ENCODE results near the gene P2RX5. TPM values are rescaled to one million over a fixed set of nuclear protein-coding genes. Genes with fewer than 3 reads are reported as not detected.

The P2RX5 gene
- total RNA-seq, 1 donor from 2014 or later = 1.3 TPM

DNA sequence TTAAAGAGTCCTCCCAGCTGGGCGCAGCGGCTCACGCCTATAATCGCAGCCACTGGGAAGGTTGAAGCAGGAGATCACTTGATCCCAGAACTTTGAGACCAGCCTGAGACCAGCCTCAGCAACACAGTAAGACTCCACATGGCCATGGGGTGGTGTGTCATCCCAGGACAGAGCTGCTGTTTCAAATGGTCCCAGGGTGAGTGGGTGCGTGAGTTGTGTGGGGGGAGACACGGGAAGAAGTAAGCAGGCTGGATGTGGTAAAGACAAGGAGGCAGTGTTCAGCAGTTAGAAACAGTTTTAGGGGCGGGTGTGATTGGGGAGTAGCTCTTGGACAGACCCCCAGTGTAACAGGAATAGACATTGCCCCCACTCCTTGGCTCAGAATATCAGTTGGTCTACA, 63.7 kb downstream of the P2RX5 start:
- Mint-ChIP-seq H3K27me3 (no peaks in the 10 kb centered on the region), H3K27ac (no peak overlapping the region), H3K4me1 (ENCODE audit: unreplicated experiment) (peaks cover 12% of the 10 kb centered on the region), H3K36me3 (peaks cover 10% of the 10 kb centered on the region), H3K4me3 (no peak overlapping the region), H3K9me3 (no peaks in the 10 kb centered on the region)
- no peak for DNase-seq (ENCODE audit: extremely low spot score, unreplicated experiment)
- TF ChIP-seq, protein P1, sequence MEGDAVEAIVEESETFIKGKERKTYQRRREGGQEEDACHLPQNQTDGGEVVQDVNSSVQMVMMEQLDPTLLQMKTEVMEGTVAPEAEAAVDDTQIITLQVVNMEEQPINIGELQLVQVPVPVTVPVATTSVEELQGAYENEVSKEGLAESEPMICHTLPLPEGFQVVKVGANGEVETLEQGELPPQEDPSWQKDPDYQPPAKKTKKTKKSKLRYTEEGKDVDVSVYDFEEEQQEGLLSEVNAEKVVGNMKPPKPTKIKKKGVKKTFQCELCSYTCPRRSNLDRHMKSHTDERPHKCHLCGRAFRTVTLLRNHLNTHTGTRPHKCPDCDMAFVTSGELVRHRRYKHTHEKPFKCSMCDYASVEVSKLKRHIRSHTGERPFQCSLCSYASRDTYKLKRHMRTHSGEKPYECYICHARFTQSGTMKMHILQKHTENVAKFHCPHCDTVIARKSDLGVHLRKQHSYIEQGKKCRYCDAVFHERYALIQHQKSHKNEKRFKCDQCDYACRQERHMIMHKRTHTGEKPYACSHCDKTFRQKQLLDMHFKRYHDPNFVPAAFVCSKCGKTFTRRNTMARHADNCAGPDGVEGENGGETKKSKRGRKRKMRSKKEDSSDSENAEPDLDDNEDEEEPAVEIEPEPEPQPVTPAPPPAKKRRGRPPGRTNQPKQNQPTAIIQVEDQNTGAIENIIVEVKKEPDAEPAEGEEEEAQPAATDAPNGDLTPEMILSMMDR (conservative IDR thresholded peaks at IDR 0.05) = no peak

DNA sequence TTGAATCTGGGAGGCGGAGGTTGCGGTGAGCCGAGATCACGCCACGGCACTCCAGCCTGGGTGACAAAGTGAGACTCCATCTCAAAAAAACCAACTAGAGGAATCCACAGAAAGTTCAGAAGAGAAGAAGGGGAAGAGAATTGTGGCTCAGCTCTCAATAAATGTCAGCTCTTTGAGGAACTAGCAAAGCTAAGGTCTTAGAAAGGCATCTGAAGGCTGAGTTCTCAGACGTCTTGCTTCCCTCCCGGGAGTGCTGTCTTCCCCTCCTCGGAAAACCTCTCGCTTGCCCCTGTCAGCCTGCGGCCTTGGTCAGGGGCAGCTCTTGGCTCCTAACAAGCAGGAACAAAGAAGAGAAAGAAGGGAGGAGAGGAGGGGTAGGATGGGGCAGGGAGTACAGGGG, 65.2 kb downstream of the P2RX5 start:
- TF ChIP-seq, protein P1 (conservative IDR thresholded peaks at IDR 0.05) = no peak
- no peak for DNase-seq (ENCODE audit: extremely low spot score, unreplicated experiment)
- Mint-ChIP-seq H3K4me1 (ENCODE audit: unreplicated experiment) (peaks cover 9% of the 10 kb centered on the region), H3K27me3 (no peaks in the 10 kb centered on the region), H3K27ac (no peak overlapping the region), H3K36me3 (peaks cover 15% of the 10 kb centered on the region), H3K4me3 (no peak overlapping the region), H3K9me3 (no peaks in the 10 kb centered on the region)

DNA sequence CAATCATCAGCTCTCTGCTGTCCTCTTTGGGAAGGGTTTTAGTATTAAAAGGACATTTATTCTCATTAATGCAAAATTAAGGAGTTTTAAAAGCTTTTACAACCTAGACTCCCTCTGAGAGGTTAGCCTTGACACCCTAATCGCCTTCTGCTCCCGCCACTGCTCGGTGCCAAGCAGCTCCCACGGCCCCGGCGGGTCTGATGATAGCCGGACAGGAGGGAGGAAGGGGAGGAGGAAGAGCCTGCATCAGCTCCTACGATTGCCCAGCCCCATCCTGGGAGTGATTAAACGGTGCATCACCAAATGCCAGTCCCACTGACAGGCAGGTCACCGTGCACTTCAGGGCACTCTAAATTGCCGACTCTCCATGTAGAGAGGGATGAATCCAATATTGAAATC, 68.2 kb downstream of the P2RX5 start:
- no peak overlapping the region for H3K27ac Mint-ChIP-seq
- no peaks in the 10 kb centered on the region for H3K27me3 Mint-ChIP-seq
- DNase-seq (ENCODE audit: extremely low spot score, unreplicated experiment) = no peak
- peaks cover 24% of the 10 kb centered on the region for H3K36me3 Mint-ChIP-seq
- H3K9me3 Mint-ChIP-seq = no peaks in the 10 kb centered on the region
- H3K4me3 Mint-ChIP-seq = no peak overlapping the region
- TF ChIP-seq, protein P1 (conservative IDR thresholded peaks at IDR 0.05) = no peak
- no peaks in the 10 kb centered on the region for H3K4me1 Mint-ChIP-seq (ENCODE audit: unreplicated experiment)

DNA sequence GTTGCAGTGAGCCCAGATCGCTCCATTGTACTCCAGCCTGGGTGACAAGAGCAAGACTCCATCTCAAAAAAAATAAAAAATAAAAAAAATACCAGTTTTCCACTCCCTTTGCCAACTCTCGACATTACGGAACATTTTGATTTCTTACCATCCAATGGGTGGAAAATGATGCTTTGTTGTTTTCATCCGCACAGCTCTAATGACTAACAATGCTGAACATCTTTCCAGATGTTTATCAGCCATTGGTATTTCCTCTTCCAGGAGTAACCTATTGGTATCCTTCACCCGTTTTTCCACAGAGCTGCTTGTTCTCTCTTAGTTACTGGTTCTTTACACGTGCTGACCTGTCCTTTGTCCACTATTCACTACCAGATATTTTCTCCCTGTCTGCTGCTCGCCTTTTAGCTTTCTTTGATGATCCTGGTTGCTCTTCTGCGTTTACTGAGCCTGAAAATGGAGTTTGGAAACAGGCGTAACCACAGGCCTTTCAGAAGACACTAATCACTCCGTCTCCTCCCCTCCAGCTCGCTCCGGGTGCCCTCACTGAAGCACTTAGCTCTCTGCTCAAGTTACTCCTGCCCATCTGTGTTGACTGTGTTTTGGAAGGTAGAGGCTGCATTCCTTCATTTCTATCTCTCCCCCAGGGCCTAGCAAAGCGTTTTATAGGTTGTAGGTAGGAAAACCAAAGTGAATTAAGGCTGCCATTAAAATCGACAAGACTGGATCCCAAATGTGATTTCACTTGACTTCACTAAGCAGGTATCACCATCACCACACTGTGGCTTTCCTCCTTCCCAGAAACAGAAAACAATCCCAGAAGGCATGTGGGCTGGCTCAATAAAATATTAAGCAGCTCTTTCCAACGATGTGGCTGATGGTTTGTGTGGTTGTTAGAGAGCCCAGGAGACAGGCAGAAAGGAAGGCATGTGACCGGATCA, 68.9 kb downstream of the P2RX5 start:
- Mint-ChIP-seq H3K9me3 (no peaks in the 10 kb centered on the region), H3K27ac (no peak overlapping the region), H3K4me3 (no peak overlapping the region), H3K27me3 (no peaks in the 10 kb centered on the region), H3K4me1 (ENCODE audit: unreplicated experiment) (no peaks in the 10 kb centered on the region), H3K36me3 (peaks cover 24% of the 10 kb centered on the region)
- TF ChIP-seq, protein P1 (conservative IDR thresholded peaks at IDR 0.05) = no peak
- DNase-seq (ENCODE audit: extremely low spot score, unreplicated experiment) = no peak

Other genes with a start within 250 kb of the P2RX5 start
- not detected in 2 replicates for gene SPATA22, start 224.3 kb downstream of the P2RX5 start, total RNA-seq (ENCODE audit: low replicate concordance)
- 0.33 and 0.51 TPM in 2 replicates for gene ASPA, start 220.2 kb downstream of the P2RX5 start, total RNA-seq (ENCODE audit: low replicate concordance)
- 2.3 and 3.4 TPM in 2 replicates for gene TRPV3, start 138.3 kb downstream of the P2RX5 start, total RNA-seq (ENCODE audit: low replicate concordance)
- gene TRPV1, start 86.7 kb downstream of the P2RX5 start, total RNA-seq (ENCODE audit: low replicate concordance) = 7.7 and 9.6 TPM in 2 replicates
- gene SHPK, start 59.9 kb downstream of the P2RX5 start, total RNA-seq (ENCODE audit: low replicate concordance) = 18.6 and 22.1 TPM in 2 replicates
- gene CTNS, start 59.4 kb downstream of the P2RX5 start, total RNA-seq (ENCODE audit: low replicate concordance) = 17.4 and 17.5 TPM in 2 replicates
- gene TAX1BP3, start 27.6 kb downstream of the P2RX5 start, total RNA-seq (ENCODE audit: low replicate concordance) = 91.2 and 138 TPM in 2 replicates
- gene EMC6, start 27.3 kb downstream of the P2RX5 start, total RNA-seq (ENCODE audit: low replicate concordance) = 38.6 and 46.6 TPM in 2 replicates
- 5.2 and 13.1 TPM in 2 replicates for gene HASPIN, start 27.7 kb upstream of the P2RX5 start, total RNA-seq (ENCODE audit: low replicate concordance)
- gene ITGAE, start 105.0 kb upstream of the P2RX5 start, total RNA-seq (ENCODE audit: low replicate concordance) = 21.0 and 28.8 TPM in 2 replicates
- gene NCBP3, start 150.1 kb upstream of the P2RX5 start, total RNA-seq (ENCODE audit: low replicate concordance) = 54.9 and 58.2 TPM in 2 replicates
- 0.83 and 2.7 TPM in 2 replicates for gene CAMKK1, start 196.9 kb upstream of the P2RX5 start, total RNA-seq (ENCODE audit: low replicate concordance)
- gene P2RX1, start 220.3 kb upstream of the P2RX5 start, total RNA-seq (ENCODE audit: low replicate concordance) = 0.36 TPM in 1 of 2 replicates, not detected in the other

All from type B pancreatic cell (in vitro differentiated cells).